ENCODE measurements around the gene LRRC2. TPM values are rescaled to one million over a fixed set of nuclear protein-coding genes. Genes with fewer than 3 reads are reported as not detected.

Gene LRRC2
- total RNA-seq, 2 donors from 2014 or later, result 7.0 to 29.7 TPM

GRCh38 chr3:46472736-46473135 is 93.4 kb downstream of the LRRC2 start:
- H3K27me3 ChIP-seq, result no peaks in the 10 kb centered on the region
- no peak overlapping the region for H3K27ac ChIP-seq
- peaks cover 0 to 11% of the 10 kb centered on the region in 2 donors for H3K9me3 ChIP-seq
- DNase-seq (ENCODE audit: low spot score), result no peak
- H3K4me3 ChIP-seq, result no peak overlapping the region
- no peaks in the 10 kb centered on the region for H3K36me3 ChIP-seq
- no peak for TF ChIP-seq CTCF (IDR thresholded peaks at IDR 0.05)
- H3K4me1 ChIP-seq, result no peaks in the 10 kb centered on the region

GRCh38 chr3:46471371-46471914 is 94.7 kb downstream of the LRRC2 start:
- H3K27ac ChIP-seq, result no peak overlapping the region

GRCh38 chr3:46470831-46471230 is 95.3 kb downstream of the LRRC2 start:
- no peak for TF ChIP-seq CTCF (IDR thresholded peaks at IDR 0.05)
- no peaks in the 10 kb centered on the region for H3K27me3 ChIP-seq
- H3K27ac ChIP-seq, result no peak overlapping the region
- peak; percentile 48 for DNase-seq (ENCODE audit: low spot score)
- no peak overlapping the region for H3K4me3 ChIP-seq
- no peaks in the 10 kb centered on the region for H3K36me3 ChIP-seq
- peaks cover 0 to 11% of the 10 kb centered on the region in 2 donors for H3K9me3 ChIP-seq
- H3K4me1 ChIP-seq, result peaks cover 0 to 7% of the 10 kb centered on the region in 2 donors

More at GRCh38 chr3:46471371-46471914, 94.7 kb downstream of the LRRC2 start:
- no peak overlapping the region for H3K4me3 ChIP-seq
- TF ChIP-seq CTCF (IDR thresholded peaks at IDR 0.05), result no peak
- H3K36me3 ChIP-seq, result no peaks in the 10 kb centered on the region
- H3K9me3 ChIP-seq, result peaks cover 0 to 11% of the 10 kb centered on the region in 2 donors
- H3K4me1 ChIP-seq, result peaks cover 0 to 1% of the 10 kb centered on the region in 2 donors
- H3K27me3 ChIP-seq, result no peaks in the 10 kb centered on the region
- DNase-seq (ENCODE audit: low spot score), result peak; percentile 5

GRCh38 chr3:46469680-46470357 is 96.3 kb downstream of the LRRC2 start:
- Histone ChIP-seq H3K4me1 (peaks cover 0 to 13% of the 10 kb centered on the region in 2 donors), H3K4me3 (no peak overlapping the region), H3K9me3 (peaks cover 0 to 9% of the 10 kb centered on the region in 2 donors), H3K27me3 (no peaks in the 10 kb centered on the region), H3K27ac (no peak overlapping the region), H3K36me3 (no peaks in the 10 kb centered on the region)
- no peak for TF ChIP-seq CTCF (IDR thresholded peaks at IDR 0.05)
- DNase-seq (ENCODE audit: low spot score), result peak; percentile 38

GRCh38 chr3:46468753-46469600 is 97.1 kb downstream of the LRRC2 start:
- peaks cover 0 to under 1% of the 10 kb centered on the region in 2 donors for H3K9me3 ChIP-seq
- no peaks in the 10 kb centered on the region for H3K36me3 ChIP-seq
- H3K27me3 ChIP-seq, result peaks cover 6 to 7% of the 10 kb centered on the region in 2 donors
- TF ChIP-seq CTCF (IDR thresholded peaks at IDR 0.05), result no peak
- DNase-seq (ENCODE audit: low spot score), result peak; percentile 50
- H3K4me3 ChIP-seq, result no peak overlapping the region
- H3K27ac ChIP-seq, result no peak overlapping the region
- H3K4me1 ChIP-seq, result peaks cover 0 to 21% of the 10 kb centered on the region in 2 donors
